Uterus (tissue), 2 donors: ENCODE measurements around the gene GAST.

Experiments used
- CTCF ChIP-seq, 4 experiments: fragments of 200-600 bp in 2 of 4; fragments of 450-650 bp in 2 of 4; sonication (generic) in 2 of 4; IDR thresholded peaks; one replicate each; pipeline ENCODE4 v1.5.1; 2016 to 2019; ENCODE audit warnings: antibody characterized with exemption in 4 of 4, mild to moderate bottlenecking in 2 of 4, moderate library complexity in 1 of 4
- POLR2A ChIP-seq, 2 donors: fragments of 450-650 bp; IDR thresholded peaks; one replicate each; pipeline ENCODE4 v1.6.1; 2016; ENCODE audit warnings: antibody characterized with exemption in 2 of 2, mild to moderate bottlenecking in 1 of 2, moderate library complexity in 1 of 2

DNA sequence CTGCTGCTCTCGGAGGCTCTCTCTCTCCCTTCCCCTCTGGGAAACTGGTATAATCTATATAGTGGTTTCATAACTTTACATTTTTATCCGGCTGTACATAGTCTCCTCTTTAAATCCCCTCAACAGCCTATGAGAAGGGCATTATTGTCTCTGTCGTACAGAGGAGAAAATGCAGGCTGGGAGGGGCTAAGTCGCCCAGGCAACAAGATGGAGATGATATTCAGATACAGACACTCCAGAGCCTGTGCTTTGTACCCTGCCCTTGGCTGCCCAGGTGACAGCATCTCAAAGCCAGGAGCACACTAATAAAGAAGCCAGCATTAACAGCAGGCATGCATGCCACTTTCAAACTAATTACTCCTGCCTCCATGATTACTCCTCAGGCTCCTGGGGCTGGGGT, 28.1 kb upstream of the GAST start:
- no peak for TF ChIP-seq CTCF (IDR thresholded peaks at IDR 0.05)
- no peak for TF ChIP-seq POLR2A (IDR thresholded peaks at IDR 0.05)
